ENCODE results near the gene ACAP2.
"Not testable (repeated sequence)": the region's sequence is repeated elsewhere in the genome, so short reads cannot be mapped to it uniquely, and the experiment has no call there.

ACAP2 gene

DNA sequence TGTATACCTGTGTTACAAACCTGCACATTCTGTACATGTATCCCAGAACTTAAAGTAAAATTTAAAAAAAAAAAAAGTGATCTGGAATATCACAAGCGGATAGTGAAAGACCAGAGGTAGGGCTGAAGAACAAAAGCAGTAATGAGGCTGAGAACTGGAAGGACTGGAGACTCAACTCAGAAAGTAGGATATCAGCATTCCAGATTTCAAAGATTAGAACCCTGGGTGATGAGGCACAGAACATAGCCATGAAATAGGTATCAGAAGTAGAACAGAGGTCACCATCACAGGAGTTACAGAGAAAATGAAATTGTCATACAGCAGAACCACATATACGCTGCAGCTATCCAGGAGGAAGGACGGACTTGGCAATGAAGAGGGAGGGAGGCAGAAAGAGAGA lies 56.1 kb downstream of the ACAP2 start:
- DNase-seq, result no peak

DNA sequence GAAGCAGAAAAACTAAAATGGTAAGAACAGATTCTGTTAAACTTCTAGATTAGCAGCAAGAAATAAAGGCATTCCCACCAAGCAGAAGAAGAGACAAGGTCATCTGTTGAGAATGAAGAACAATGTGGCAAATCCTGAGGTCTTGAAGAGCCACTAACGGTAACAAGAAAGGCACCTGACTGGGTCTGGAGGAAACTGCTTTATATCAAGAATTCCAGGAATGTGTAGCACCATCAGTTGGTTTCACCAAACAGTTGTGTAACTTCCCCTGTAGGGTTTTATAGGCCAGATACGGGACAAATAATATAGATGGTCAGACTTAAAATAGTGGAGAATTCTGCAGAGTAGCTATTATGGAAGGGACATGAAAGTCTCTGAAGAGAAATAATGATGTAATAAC lies 57.3 kb downstream of the ACAP2 start:
- DNase-seq, result no peak

DNA sequence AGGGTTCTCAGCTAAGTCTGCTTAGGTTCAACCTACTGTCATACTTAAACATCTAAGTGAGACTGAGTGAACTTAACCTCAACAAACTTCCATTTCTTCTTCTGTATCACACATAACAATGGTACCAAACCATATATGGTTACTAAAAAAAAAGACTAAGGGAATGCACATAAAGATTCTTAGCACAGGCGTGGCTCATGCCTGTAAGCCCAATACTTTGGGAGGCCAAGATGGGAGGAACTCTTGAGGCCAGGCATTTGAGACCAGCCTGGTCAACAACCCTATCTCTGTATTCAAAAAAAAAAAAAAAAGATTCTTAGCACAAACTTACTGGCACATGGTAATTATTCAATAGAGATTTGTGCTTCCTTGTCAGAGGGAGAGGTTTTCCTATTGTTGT lies 57.9 kb downstream of the ACAP2 start:
- DNase-seq, result no peak

DNA sequence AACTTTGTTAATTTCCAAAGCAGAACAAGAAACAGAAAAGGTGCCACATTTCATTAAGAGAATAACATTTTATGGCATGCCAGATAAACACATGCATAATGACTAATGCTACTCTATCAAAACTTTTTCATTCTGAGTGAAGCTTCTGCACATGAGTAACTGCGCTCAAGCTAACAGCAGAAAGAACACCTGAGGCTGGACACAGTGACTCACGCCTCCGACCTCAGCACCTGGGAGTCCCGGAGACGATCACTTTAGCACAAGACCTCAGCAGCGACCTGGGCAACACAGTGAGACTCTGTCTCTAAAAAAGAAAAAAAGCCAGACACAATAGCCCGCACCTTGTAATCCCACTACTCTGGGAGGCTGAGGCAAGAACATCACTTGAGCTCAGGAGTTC lies 70.6 kb downstream of the ACAP2 start:
- no peak for DNase-seq

DNA sequence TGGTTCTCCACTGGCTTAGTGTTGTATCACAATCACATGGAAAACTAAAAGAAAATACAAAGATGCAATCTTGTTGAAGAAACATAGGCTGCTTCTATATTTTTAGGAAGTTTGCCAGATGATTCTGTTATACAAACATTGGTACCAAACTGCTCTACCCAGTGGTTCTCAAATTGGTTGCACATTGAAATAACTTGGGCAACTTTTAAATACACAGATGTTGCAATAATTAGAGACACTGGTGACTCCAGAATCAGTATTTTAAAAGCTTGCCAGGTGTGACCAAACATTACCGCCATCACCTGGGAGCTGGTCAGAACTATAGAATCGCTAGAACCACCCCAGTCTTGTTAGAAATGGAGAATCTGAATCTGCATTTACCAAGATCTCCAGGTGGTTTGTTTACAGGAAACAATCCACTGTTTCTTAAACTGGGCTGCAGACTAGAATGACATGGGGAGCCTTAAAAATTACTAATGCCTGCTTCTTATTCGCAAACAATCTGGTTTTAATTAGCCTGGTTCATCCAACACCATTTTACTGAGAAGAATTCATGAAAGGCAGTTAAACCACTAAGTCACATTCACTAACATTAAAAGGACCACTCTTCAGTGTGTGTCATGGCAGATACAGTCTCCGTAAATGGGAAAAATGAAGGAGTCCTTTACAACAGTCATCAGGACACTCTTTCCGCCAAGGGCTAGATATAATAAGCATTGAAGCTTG lies 76.5 kb downstream of the ACAP2 start:
- DNase-seq, result no peak

DNA sequence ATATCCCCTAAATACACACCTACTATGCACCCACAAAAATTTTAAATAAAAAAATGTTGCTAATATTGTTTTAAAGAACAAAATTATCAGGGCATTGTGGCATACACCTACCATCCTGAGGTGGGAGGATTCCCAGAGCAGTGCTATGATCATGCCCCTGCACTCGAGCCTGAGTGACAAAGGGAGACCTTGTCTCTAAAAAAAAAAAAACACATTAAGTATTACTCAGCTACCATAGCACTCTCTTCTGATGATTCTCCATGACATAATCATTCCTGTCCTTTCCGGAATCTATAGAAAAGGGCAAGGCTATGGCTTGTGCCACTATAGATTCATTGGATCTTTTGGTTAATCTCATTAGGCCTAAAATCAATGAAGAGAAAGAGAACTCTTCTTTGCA lies 77.4 kb downstream of the ACAP2 start:
- no peak for DNase-seq

DNA sequence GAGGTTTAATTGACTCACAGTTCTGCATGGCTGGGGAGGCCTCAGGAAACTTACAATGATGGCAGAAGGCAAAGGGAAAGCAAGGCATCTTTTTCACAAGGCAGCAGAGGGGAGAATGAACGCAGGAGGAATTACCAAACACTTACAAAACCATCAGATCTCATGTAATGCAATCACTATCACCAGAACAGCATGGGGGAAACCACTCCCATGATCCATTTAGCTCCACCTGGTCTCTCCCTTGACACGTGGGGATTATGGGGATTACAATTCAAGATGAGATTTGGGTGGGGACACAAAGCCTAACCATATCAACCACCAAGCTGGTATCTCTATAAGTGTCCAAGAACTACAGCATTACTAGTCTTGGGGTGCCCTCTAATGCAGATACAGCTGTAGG lies 85.0 kb downstream of the ACAP2 start:
- not testable (repeated sequence) for DNase-seq

DNA sequence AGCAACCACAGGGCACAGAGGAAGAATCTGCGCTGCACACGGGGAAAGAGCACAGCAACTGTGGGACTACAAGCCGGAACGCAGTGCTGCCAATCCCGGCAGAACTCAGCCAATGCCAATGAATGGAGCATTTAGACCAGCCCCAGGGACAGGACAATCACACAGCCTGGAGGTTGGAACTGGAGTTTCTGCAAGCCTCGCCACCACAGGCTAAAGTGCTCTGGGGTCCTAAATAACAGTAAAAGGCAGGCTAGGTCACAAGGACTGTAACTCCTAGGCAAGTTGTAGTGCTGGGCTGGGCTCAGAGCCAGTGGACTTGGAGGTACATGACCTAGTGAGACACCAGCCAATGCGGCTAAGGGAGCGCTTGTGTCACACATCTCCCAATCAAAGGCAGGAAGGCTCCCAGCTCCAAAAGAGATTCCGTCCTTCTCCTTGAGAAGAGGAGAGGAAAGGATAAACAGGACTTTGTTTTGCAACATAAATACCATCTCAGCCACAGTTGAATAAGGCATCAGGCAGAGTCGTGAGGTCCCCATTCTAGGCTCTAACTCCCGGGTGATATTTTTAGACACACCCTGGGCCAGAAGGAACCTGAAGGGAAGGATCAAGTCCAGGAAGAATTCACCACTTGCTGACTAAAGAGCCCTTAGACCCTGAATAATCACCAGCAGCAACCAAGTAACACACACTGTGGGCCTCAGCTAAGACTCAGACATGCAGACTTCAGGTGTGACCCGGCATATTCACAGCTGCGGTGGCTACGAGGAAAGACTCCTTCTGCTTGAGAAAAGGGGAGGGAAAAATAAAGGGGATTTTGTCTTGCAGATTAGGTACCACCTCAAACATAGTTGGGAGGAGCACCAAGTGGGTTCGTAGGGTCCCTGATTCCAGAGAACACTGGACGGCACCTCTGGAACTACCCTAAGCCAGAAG lies 86.4 kb downstream of the ACAP2 start:
- DNase-seq, result peak; percentile 68

DNA sequence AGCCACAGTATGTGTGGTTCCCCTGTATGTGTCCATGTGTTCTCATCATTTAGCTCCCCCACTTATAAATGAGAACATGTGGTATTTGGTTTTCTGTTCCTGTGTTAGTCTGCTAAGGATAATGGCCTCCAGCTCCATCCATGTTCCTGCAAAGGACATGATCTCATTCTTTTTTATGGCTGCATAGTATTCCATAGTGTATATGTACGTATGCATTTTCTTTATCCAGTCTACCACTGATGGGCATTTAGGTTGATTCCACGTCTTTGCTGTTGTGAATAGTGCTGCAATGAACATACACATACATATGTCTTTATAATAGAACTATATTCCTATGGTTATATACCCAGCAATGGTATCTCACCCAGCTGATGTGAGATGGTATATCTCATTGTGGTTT lies 88.8 kb downstream of the ACAP2 start:
- not testable (repeated sequence) for DNase-seq

DNA sequence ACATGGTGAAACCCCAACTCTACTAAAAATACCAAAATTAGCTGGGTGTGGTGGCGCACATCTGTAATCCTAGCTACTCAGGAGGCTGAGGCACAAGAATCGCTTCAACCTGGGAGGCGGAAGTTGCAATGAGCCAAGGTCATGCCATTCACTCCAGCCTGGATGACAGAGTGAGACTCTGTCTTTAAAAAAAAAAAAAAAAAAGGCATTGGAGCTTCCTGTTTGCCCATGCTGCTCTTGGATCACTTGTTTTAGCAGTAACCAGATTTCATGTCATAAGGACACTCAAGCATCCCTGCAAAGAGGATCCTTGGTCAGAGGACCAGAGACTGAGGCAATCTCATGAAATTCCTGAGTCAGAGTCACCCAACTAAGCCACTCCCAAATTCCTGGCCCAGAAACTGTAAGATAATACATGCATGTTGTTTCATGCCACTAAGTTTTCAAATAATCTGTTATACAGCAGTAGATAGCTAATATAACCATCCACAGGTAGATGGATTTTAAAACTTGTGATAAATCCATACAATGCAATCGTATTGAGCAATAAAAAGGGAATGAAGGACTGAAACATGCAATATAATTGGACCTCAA lies 89.8 kb downstream of the ACAP2 start:
- DNase-seq, result no peak

DNA sequence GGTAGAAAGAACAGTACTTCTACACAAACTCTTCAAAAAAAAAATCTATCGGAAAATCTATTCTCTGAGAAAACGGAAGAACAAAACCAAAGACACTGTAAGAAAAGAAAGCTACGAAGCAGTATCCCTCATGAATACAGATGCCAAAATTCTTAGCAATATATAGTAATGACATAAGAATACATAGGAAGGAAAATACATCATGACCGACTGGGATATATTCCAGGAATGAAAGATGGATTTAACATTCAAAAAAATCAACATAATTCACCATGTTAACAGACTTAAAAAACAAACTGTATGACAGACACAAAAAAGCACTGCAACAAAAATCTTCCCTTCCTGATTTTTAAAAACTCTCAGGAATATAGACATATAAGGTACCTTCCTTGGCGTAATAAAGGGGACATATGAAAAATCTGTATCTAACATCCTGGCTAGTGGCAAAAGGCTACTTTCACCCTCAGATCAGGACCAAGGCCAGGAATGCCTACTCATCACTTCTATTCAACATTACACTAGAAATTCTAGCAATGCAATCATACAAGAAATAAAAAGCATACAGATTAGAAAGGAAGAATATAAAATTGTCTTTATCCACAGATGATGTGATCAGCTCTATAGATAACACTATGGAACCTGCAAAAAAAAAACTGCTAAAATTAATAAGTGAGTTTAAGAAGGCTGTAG lies 94.2 kb downstream of the ACAP2 start:
- no peak for DNase-seq

DNA sequence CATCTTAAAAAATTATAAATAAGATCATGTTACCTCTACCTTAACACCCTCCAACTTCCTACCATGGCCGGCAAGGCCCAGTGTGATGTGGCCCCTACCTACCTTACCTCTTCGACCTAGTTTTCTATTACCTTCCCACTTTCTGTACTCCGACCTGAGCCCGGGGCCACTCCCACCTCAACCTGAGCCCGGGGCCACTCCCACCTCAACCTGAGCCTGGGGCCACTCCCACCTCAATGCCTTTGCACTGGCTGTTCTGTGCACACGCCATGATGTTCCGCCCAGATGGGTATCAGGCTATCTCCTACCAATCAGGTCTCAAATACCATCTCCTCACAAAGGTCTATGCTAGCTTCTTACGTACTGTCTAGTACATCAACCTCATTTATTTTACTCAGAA lies 105.1 kb downstream of the ACAP2 start:
- DNase-seq, result no peak

DNA sequence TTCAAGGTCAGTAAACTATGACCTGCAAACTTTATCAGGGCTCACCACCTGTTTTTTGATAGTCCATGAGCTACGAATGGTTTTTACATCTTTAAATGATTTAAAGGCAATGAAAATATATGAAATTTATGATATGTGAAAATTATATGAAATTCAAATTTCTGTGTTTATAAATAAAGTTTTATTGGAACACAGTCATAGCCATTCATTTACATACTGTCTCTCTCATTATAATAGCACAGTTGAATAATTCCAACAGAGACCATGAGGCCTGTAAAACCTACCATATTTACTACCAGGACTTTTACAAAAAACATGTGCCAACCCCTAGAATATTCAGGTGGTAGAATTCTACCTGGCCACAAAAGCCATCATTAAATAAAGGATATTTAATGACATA lies 107.9 kb downstream of the ACAP2 start:
- DNase-seq, result no peak

DNA sequence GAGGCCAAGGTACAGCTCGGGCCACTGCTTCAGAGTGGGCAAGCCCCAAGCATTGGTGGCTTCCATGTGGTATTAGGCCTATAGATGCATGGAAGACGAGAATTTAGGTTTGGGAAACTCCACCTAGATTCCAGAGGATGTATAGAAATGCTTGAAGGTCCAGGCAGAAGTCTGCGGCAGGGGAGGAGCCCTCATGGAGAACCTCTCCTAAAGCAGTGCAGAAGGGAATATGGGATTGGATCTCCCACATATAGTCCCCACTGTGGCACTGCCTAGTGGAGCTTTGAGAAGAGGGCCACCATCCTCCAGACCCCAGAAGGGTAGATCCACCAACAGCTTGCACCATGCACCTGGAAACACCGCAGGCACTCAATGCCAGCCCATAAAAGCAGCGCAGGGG lies 123.8 kb downstream of the ACAP2 start:
- DNase-seq, result no peak

DNA sequence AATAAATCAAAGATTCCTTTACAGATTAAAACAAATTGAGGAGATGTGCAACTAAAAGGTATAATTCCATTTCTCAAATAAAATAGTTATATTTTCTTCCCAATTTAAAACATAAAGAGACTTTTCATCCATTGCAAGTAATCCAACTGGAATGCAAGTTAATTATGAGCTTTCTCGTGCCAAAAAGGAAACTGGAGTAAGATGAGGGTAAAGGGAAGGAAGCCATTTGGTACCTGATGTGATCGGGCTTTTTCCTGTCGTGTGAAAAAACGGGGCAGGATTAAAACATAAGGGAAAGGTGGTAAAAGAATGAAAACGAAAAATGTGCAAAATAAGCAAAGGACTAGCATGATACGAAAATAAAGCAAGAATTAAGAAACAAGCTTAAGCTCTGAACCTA lies 130.1 kb downstream of the ACAP2 start:
- DNase-seq, result no peak

DNA sequence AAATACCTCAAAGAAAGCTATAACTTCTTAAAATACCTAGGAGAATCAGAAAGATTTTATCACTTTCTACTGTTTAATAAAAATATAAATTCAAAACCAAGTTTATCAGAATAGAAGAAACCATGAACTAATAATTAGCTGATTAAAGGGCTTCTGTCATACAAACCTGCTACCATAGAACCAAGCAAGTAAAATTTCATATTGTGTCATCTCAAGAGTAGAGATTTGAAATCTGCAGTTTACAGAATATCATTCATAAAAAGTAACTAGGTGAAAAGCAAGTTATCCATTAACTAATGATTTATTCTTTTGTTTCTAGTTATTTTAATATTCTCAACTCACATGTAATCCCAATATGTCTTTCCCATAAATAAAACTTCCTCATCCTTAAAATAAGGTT lies 135.1 kb downstream of the ACAP2 start:
- DNase-seq, result no peak

DNA sequence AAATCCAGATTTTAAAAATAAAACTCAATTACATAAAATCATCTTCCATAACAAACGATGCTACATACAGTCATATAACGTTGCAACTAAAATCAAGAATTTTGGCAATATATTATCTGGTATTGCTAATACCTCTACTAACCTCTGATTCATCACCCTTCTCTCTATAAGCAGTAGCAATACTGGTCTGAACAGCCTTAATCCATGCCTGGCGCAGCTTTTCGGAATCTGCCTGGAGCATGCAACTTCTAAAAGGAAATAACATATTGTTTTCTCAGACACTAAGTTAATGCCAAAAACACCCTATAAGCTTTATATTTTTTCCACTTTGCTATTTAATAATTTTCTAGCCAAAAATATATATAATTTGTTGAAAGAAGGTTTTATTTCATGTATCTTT lies 136.5 kb downstream of the ACAP2 start:
- no peak for DNase-seq

DNA sequence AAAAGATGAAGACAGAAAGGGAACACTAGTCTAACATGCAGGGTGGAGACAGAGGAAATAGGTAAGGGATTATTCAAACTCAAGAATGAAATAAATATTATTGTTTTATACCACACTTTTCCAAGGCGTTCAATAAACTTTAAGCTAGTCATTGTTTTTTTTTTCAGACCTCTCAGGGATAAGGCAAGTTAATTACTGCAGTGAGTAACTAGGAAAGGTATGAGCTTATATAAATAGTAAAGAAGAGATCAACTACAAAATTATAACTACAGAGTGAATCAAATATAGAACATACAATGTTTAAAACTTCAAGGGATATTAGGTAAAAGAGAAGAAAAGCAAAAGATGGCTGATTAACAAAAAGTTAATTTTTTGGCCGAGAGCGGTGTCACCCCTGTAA lies 140.4 kb downstream of the ACAP2 start:
- DNase-seq, result no peak

DNA sequence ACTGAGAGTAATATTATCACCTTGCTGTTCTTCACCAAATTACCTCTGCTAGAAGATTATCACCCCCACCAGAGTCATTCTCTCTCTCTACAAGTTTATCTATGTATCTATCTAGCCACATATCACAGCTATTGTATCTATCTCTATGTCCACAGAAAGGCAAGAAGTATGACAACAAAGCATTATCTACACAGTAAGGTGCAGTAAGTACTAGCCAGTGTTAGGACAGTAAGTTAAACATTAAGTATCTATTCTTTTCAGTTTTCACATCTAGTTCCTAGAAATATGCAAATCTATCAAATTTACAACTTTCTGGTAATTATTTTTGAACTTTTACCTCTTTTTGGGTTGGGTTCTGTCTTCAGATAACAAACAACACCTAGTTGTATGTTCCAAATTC lies 145.4 kb downstream of the ACAP2 start:
- DNase-seq, result no peak

DNA sequence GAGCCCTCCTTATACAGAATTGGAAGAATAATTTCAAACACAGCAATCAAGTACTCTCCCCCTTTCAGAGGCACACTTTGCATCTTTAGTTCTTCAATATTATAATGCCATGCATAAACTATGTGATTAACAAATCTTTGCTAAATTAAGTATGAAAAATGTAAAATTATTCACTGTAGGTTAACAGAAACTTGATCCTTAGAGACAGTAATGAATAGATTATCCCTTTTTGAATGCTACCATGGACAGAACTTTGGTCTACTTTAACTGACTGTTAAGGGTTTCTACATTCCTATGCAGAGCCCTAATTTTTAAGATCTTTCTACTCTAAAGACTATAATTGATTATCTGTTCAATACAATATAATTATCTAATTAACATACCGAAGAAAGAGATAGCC lies 146.2 kb downstream of the ACAP2 start:
- DNase-seq, result no peak

DNA sequence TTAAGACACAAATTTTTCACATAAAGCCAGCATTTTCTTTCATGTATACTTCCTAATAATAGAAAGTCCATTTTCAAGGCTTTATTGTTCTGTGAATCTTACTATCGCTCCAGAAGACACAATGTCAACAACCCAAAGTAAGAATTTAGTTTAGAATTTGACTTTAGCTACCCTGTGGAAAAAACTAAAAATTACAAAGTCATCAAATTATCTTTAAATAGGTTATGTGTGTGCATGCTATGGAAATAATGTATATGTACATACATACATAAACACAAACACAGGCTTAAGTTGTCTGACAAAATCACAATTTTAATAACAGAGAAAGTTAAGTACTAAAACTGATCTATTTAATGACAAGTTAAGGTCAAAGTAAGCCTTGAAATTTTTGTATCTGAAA lies 151.7 kb downstream of the ACAP2 start:
- DNase-seq, result no peak

DNA sequence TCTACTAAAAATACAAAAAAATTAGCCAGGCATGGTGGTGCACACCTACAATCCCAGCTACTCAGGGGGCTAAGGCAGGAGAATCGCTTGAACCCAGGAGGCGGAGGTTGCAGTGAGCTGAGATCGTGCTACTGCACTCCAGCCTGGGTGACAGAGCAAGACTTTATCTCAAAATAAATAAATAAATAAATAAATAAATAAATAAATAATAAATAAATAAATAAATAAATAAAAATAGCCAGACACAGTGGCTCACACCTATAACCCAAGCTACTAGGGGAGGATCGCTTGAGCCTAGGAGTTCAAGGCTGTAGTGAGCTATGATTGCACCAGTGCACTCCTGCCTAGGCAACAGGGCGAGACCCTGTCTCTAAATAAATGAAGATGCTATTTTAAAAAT lies 152.2 kb downstream of the ACAP2 start:
- DNase-seq, result not testable (repeated sequence)

DNA sequence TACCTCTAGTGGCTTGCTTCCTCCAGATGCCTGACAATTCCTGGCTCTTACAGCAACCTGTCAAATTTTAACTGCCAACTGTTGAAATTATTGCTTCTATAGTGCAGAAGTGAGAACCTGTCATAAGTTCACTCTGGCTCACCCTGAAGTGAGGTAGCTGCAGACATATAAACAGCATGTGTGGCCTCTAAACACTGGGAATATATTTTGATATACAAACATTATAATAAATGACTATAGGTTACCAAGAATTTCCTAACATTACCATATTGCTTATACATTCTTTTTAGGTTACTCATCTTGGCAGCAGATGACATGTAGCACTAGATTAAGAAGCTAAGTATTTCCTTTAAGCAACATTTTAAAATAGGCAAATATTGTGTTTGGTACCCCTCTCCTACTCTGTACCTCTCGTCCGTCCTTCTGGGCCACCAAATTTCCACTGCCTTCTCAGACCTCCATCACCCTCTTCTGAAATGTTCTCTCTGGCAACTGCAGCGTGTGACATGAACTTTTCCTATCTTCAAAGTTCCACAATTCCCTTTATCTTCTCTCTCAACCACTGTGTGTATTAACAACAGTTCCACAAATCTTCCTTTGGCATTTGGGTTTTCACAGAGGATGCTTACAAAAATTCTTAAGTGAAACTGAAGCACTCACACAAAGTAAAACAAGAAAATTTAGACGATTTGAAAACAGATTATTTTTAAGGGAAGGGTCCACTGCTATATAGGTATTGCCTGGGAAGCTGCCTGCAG lies 156.5 kb downstream of the ACAP2 start:
- no peak for DNase-seq

Measured in midbrain (tissue), 1 donor.